Natural killer cell (primary cell): ENCODE measurements around the gene TOLLIP. TPM values are rescaled to one million over a fixed set of nuclear protein-coding genes. Genes with fewer than 3 reads are reported as not detected.

ENCODE experiments used
- ATAC-seq, 3 donors: fragments of 150-1000 bp in 2 of 3; fragments of 200-7000 bp in 1 of 3; cut with Tn5 transposase; 1 replicate in 1 of 3; 2 replicates in 2 of 3; pipeline ENCODE4 v1.10.0; 2021; ENCODE audit warnings: mild to moderate bottlenecking in 2 of 3, moderate library complexity in 2 of 3
- DNase-seq, 2 donors: peaks; one replicate each; pipeline versions ENCODE4 v3.0.0 to v3.0.0-alpha.2; 2013 to 2021; ENCODE audit warnings: mixed read lengths in 1 of 2
- H3K27ac ChIP-seq: one replicate; pipeline ENCODE4 v1.5.1; 2013; ENCODE audit warnings: mild to moderate bottlenecking, low read length
- H3K27me3 ChIP-seq: one replicate; pipeline ENCODE4 v1.6.1; 2013; ENCODE audit warnings: low read length; ENCODE audit not compliant: control insufficient read depth, insufficient read depth
- H3K36me3 ChIP-seq: one replicate; pipeline ENCODE4 v1.6.1; 2013; ENCODE audit warnings: low read length; ENCODE audit not compliant: control insufficient read depth, insufficient read depth
- H3K4me1 ChIP-seq: one replicate; pipeline ENCODE4 v1.6.1; 2013; ENCODE audit warnings: low read length; ENCODE audit not compliant: control insufficient read depth, insufficient read depth
- H3K4me3 ChIP-seq: one replicate; pipeline ENCODE4 v1.5.1; 2013; ENCODE audit warnings: low read length
- H3K9me3 ChIP-seq: one replicate; pipeline ENCODE4 v1.6.1; 2013; ENCODE audit warnings: low read length; ENCODE audit not compliant: control insufficient read depth, insufficient read depth
- H3K27ac Mint-ChIP-seq, 2 donors: one replicate each; pipeline ENCODE4 v1.8.0; 2022; ENCODE audit warnings: mild to moderate bottlenecking in 2 of 2, mixed read lengths in 2 of 2, moderate library complexity in 1 of 2
- H3K27me3 Mint-ChIP-seq, 2 donors: one replicate each; pipeline ENCODE4 v1.8.0; 2022; ENCODE audit warnings: low read depth in 2 of 2, mixed read lengths in 2 of 2
- H3K36me3 Mint-ChIP-seq: one replicate; pipeline ENCODE4 v1.8.0; 2022; ENCODE audit warnings: mixed read lengths
- H3K4me1 Mint-ChIP-seq, 2 donors: one replicate each; pipeline ENCODE4 v1.8.0; 2022; ENCODE audit warnings: mixed read lengths in 2 of 2
- H3K4me3 Mint-ChIP-seq: one replicate; pipeline ENCODE4 v1.8.0; 2022; ENCODE audit warnings: mild to moderate bottlenecking, moderate library complexity, mixed read lengths
- H3K9me3 Mint-ChIP-seq, 2 donors: one replicate each; pipeline ENCODE4 v1.8.0; 2022; ENCODE audit warnings: mixed read lengths in 2 of 2
- CTCF ChIP-seq: fragments of 200-600 bp; IDR thresholded peaks from one replicate; pipeline ENCODE4 v1.8.0; 2022; ENCODE audit warnings: antibody characterized with exemption
- WGBS: methylation state at CpG from one replicate; pipeline ENCODE4 v1.1.7; 2013; ENCODE audit warnings: missing lambda C conversion rate; ENCODE audit not compliant: insufficient coverage; 5-methylcytosine and 5-hydroxymethylcytosine counted together
- intact Hi-C: fragments of 100-400 bp; cut with micrococcal nuclease; formaldehyde crosslinking; loops from one replicate; pipeline ENCODE4 v1.14.2; 2022
- total RNA-seq, 4 donors: library from RNA; stranded (reverse); fragments of 120-200 nt in 1 of 4; gene quantifications; one replicate each; pipeline versions ENCODE4 v1.2.3 to v1.2.4, GENCODE V29; 2013 to 2022

The TOLLIP gene
- total RNA-seq, 3 donors from 2014 or later (not counting 1 experiment from before 2014, with no cell fraction given): 49.3 to 61.8 (median 54.8) TPM

DNA sequence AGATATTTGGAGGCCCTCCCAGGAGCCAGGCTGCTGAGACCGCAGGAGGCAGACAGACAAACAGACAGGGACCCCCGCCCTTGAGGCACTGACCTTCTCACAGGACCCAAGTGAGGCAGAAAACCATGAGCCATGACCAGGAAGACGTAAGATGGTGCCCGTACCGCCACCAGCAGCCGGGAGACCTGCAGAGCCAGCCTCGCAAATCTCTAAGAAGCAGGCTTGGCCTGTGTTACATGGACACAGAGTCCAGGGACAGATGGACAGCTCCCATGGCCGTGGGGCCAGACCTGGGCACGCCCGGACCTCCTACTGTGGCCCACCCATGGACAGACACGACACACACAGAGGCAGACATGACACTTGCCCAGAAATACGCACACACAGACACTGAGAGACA, 30.7 kb upstream of the TOLLIP start:
- Mint-ChIP-seq H3K27me3 (no peaks in the 10 kb centered on the region), H3K4me1 (peaks cover 8 to 25% of the 10 kb centered on the region in 2 donors), H3K36me3 (no peaks in the 10 kb centered on the region), H3K9me3 (peaks cover 3 to 4% of the 10 kb centered on the region in 2 donors), H3K27ac (no peak overlapping the region), H3K4me3 (no peak overlapping the region)
- Histone ChIP-seq H3K9me3 (peaks cover 4% of the 10 kb centered on the region), H3K4me3 (no peak overlapping the region), H3K27ac (no peak overlapping the region), H3K27me3 (no peaks in the 10 kb centered on the region), H3K4me1 (peaks cover 10% of the 10 kb centered on the region), H3K36me3 (no peaks in the 10 kb centered on the region)
- DNase-seq (no peak), ATAC-seq (no peak)
- intact Hi-C loops: no loop called here
- no peak for TF ChIP-seq CTCF
- 90% methylated on average over 12 of the region's 12 CpGs for WGBS

- no peak for TF ChIP-seq CTCF
- Mint-ChIP-seq H3K4me1 (peaks cover 12 to 28% of the 10 kb centered on the region in 2 donors), H3K4me3 (no peak overlapping the region), H3K9me3 (peaks cover 3 to 4% of the 10 kb centered on the region in 2 donors), H3K27me3 (no peaks in the 10 kb centered on the region), H3K27ac (no peak overlapping the region), H3K36me3 (no peaks in the 10 kb centered on the region)
- H3K27ac ChIP-seq: no peak overlapping the region
- DNase-seq (peak in 1 of 2 donors; percentile 37), ATAC-seq (no peak)
- 83% methylated on average over 15 of the region's 15 CpGs for WGBS
- H3K27me3 ChIP-seq: no peaks in the 10 kb centered on the region
- peaks cover 12% of the 10 kb centered on the region for H3K4me1 ChIP-seq
- peaks cover 4% of the 10 kb centered on the region for H3K9me3 ChIP-seq
- H3K4me3 ChIP-seq: no peak overlapping the region
- H3K36me3 ChIP-seq: no peaks in the 10 kb centered on the region
- intact Hi-C loops: loop anchor here (10.0 kb wide), 1 partner anchor 46 kb away; the partner anchor contains the start of gene BRSK2
Observed at GRCh38 chr11:1339066-1339675, 29.7 kb upstream of the TOLLIP start.

DNA sequence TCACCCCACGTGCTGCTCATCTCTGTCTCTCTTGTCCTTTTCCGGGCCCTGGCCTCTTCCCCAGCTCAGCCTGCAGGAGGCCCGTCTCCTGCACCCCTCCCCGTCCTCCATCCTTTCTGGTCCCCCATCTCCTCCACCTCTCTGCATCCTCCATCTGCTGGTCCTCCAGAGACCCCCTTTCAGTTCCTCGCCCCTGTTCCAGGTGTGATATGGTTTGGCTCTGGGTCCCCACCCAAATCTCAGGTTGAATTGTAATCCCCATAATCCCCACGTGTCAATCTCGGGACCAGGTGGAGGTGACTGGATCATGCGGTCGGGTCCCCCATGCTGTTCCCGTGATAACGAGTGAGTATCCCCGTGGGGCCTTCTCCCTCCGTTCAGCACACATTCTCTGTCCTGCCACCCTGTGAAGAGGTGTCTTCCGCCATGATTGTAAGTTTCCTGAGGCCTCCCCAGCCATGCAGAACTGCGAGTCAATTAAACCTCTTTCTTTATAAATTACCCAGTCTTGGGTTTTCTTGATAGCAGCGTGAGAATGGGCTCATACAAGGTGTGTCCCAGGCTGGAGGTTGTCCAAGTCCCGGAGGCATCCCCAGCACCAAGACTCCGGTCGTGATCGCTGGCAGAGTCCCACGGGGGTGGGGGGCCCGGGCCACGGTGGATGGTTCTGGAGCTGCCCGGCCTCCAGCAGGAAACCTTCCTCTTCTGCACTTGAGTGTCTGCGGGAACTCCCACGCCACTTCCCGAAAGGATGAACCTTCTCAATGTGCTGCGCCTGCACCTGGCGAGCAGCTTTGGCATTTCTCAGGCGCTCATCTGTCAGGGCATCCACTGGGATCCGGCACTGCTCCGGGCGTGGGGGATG, 29.0 kb upstream of the TOLLIP start:
- ATAC-seq (no peak), DNase-seq (peak in 1 of 2 donors; percentile 39)
- Histone ChIP-seq H3K27ac (no peak overlapping the region), H3K4me3 (no peak overlapping the region), H3K27me3 (no peaks in the 10 kb centered on the region), H3K9me3 (peaks cover 4% of the 10 kb centered on the region), H3K4me1 (peaks cover 12% of the 10 kb centered on the region), H3K36me3 (no peaks in the 10 kb centered on the region)
- Mint-ChIP-seq H3K9me3 (peaks cover 3 to 4% of the 10 kb centered on the region in 2 donors), H3K27me3 (no peaks in the 10 kb centered on the region), H3K27ac (peak overlapping the region in 1 of 2 donors; percentile 19), H3K4me3 (peak overlapping the region; percentile 82), H3K4me1 (peaks cover 12 to 23% of the 10 kb centered on the region in 2 donors), H3K36me3 (no peaks in the 10 kb centered on the region)
- TF ChIP-seq CTCF: no peak
- WGBS: 85% methylated on average over 33 of the region's 33 CpGs
- intact Hi-C loops: loop anchor here (10.0 kb wide), 1 partner anchor 46 kb away; the partner anchor contains the start of gene BRSK2
